ENCODE data around the gene CBX5. TPM values are rescaled to one million over a fixed set of nuclear protein-coding genes. Genes with fewer than 3 reads are reported as not detected.

CBX5 gene
- total RNA-seq, 4 donors from 2014 or later = 56.2 to 97.4 (median 87.1) TPM

- Histone ChIP-seq H3K36me3 (peaks cover 0 to 3% of the 10 kb centered on the region in 2 donors), H3K27me3 (no peaks in the 10 kb centered on the region), H3K27ac (peak overlapping the region; percentile 72 to 91 (median 77)), H3K9me3 (no peaks in the 10 kb centered on the region), H3K4me3 (replicated peaks in 1 of 3) (peak overlapping the region in 2 of 3 donors; percentile 12 to 27), H3K4me1 (peaks cover 45 to 62% of the 10 kb centered on the region in 2 donors)
- DNase-seq = peak; percentile 87 to 88
- intact Hi-C loops (cut with DNase I) = loop anchor here (10.0 kb wide), 1 partner anchor 105 kb away; the partner anchor contains the start of gene GPR84
- TF ChIP-seq POLR2A (IDR thresholded peaks at IDR 0.05) (peak in 1 of 2 donors; percentile 64), CTCF (IDR thresholded peaks at IDR 0.05) (no peak)
- 5 to 7% methylated on average over 11 of the region's 11 CpGs for WGBS, 2 donors
Measured at GRCh38 chr12:54259194-54260011, 20.5 kb downstream of the CBX5 start.

- intact Hi-C loops (cut with DNase I) = loop anchor here (10.0 kb wide), 1 partner anchor 107 kb away; the partner anchor contains the start of gene GPR84
- Histone ChIP-seq H3K27ac (peak overlapping the region; percentile 72 to 91 (median 77)), H3K4me3 (replicated peaks in 1 of 3) (no peak overlapping the region), H3K4me1 (peaks cover 45 to 62% of the 10 kb centered on the region in 2 donors), H3K36me3 (peaks cover 0 to 3% of the 10 kb centered on the region in 2 donors), H3K9me3 (no peaks in the 10 kb centered on the region), H3K27me3 (no peaks in the 10 kb centered on the region)
- DNase-seq = no peak
- no peak for TF ChIP-seq CTCF (IDR thresholded peaks at IDR 0.05)
- no peak for TF ChIP-seq POLR2A (IDR thresholded peaks at IDR 0.05)
Measured at GRCh38 chr12:54258201-54258681, 21.7 kb downstream of the CBX5 start.

- Histone ChIP-seq H3K9me3 (no peaks in the 10 kb centered on the region), H3K4me1 (peaks cover 42 to 55% of the 10 kb centered on the region in 2 donors), H3K27me3 (no peaks in the 10 kb centered on the region), H3K27ac (peak overlapping the region; percentile 45 to 91 (median 77)), H3K36me3 (peaks cover 0 to 3% of the 10 kb centered on the region in 2 donors), H3K4me3 (replicated peaks in 1 of 3) (no peak overlapping the region)
- TF ChIP-seq CTCF (IDR thresholded peaks at IDR 0.05) = no peak
- TF ChIP-seq POLR2A (IDR thresholded peaks at IDR 0.05) = no peak
- intact Hi-C loops (cut with DNase I) = loop anchor here (10.0 kb wide), 1 partner anchor 107 kb away; the partner anchor contains the start of gene GPR84
- DNase-seq = peak; percentile 32 to 48
- 51 to 56% methylated on average over 8 of the region's 8 CpGs for WGBS, 2 donors
Measured at GRCh38 chr12:54257332-54257731, 22.6 kb downstream of the CBX5 start.

- no peak for TF ChIP-seq CTCF (IDR thresholded peaks at IDR 0.05)
- peaks cover 9 to 17% of the 10 kb centered on the region in 2 donors for H3K4me1 ChIP-seq
- no peak for DNase-seq
- H3K36me3 ChIP-seq = peaks cover 0 to 3% of the 10 kb centered on the region in 2 donors
- H3K4me3 ChIP-seq (replicated peaks in 1 of 3) = no peak overlapping the region
- intact Hi-C loops (cut with DNase I) = loop anchor here (10.0 kb wide), 1 partner anchor 112 kb away; the partner anchor contains the start of gene GPR84
- WGBS, 2 donors = 97 to 98% methylated on average over 4 of the region's 4 CpGs
- H3K27ac ChIP-seq = no peak overlapping the region
- H3K27me3 ChIP-seq = no peaks in the 10 kb centered on the region
- no peaks in the 10 kb centered on the region for H3K9me3 ChIP-seq
Measured at GRCh38 chr12:54253240-54253639, 26.7 kb downstream of the CBX5 start.
